GM19452 (cell line): Measurements from ENCODE around the gene MYL10.

Source experiments
- ATAC-seq: cut with Tn5 transposase; IDR thresholded peaks from one replicate; pipeline ENCODE4 v1.9.1; 2021; ENCODE audit not compliant: unreplicated experiment

The MYL10 gene

GRCh38 chr7:101629171-101629570 is at the start of gene MYL10:
TSS of gene MYL10 (minus strand) at chr7:101629296. CDS start at chr7:101629118, 178 bp downstream.
- no peak for ATAC-seq

- ATAC-seq: no peak
Measured at GRCh38 chr7:101678658-101679057, 49.6 kb upstream of the MYL10 start.

- no peak for ATAC-seq
Measured at GRCh38 chr7:101677797-101678479, 48.8 kb upstream of the MYL10 start.

GRCh38 chr7:101677391-101677790 is 48.3 kb upstream of the MYL10 start:
- no peak for ATAC-seq

- ATAC-seq: no peak
Measured at GRCh38 chr7:101676956-101677355, 47.9 kb upstream of the MYL10 start.

GRCh38 chr7:101676062-101676598 is 47.0 kb upstream of the MYL10 start:
- no peak for ATAC-seq

GRCh38 chr7:101674439-101674838 is 45.3 kb upstream of the MYL10 start:
- no peak for ATAC-seq

GRCh38 chr7:101673951-101674350 is 44.9 kb upstream of the MYL10 start:
- ATAC-seq: no peak

GRCh38 chr7:101673315-101673714 is 44.2 kb upstream of the MYL10 start:
- ATAC-seq: no peak

- no peak for ATAC-seq
Measured at GRCh38 chr7:101671371-101672356, 42.6 kb upstream of the MYL10 start.

- no peak for ATAC-seq
Measured at GRCh38 chr7:101669307-101669706, 40.2 kb upstream of the MYL10 start.

GRCh38 chr7:101668726-101669125 is 39.6 kb upstream of the MYL10 start:
- ATAC-seq: no peak

GRCh38 chr7:101667920-101668319 is 38.8 kb upstream of the MYL10 start:
- no peak for ATAC-seq

GRCh38 chr7:101667399-101667798 is 38.3 kb upstream of the MYL10 start:
- ATAC-seq: no peak

- ATAC-seq: no peak
Measured at GRCh38 chr7:101666741-101667140, 37.6 kb upstream of the MYL10 start.

GRCh38 chr7:101666293-101666692 is 37.2 kb upstream of the MYL10 start:
- no peak for ATAC-seq

GRCh38 chr7:101664893-101665471 is 35.9 kb upstream of the MYL10 start:
- ATAC-seq: no peak

GRCh38 chr7:101664436-101664835 is 35.3 kb upstream of the MYL10 start:
- no peak for ATAC-seq

- ATAC-seq: no peak
Measured at GRCh38 chr7:101663747-101664146, 34.7 kb upstream of the MYL10 start.

GRCh38 chr7:101662447-101662998 is 33.4 kb upstream of the MYL10 start:
- ATAC-seq: no peak

GRCh38 chr7:101659706-101660105 is 30.6 kb upstream of the MYL10 start:
- ATAC-seq: no peak
